GM10266 (cell line): ENCODE measurements around the gene MFAP2.

ENCODE experiments used
- DNase-seq: peaks from one replicate; pipeline ENCODE4 v3.0.0; 2012; ENCODE audit errors: extremely low spot score
- TF ChIP-seq, protein P1 (sequence below): IDR thresholded peaks from 2 replicates; pipeline ENCODE4 v1.5.1; 2012; ENCODE audit warnings: mild to moderate bottlenecking, low read depth; ENCODE audit not compliant: control insufficient read depth, insufficient read depth; ENCODE audit errors: missing control alignments

The MFAP2 gene

DNA sequence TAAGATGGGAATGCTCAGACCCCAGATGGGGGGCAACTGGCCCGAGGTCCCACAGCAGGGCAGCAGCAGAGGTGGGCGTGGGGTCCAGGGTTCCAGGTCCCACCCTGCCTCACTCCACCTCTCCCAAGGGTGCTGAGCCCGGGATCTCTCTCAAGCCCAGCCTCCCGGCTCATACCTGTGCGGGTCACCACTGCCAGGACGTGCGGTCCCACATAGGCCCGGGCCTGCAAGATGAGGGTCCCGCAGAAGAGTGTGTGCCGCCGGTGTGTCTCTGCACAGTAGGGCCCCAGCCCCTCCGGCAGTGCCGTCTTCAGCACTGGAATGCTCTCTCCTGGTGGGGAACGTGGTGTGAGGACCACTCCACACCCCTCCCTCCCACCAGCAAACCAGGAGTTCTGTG, 16.4 kb upstream of the MFAP2 start:
- TF ChIP-seq, protein P1, sequence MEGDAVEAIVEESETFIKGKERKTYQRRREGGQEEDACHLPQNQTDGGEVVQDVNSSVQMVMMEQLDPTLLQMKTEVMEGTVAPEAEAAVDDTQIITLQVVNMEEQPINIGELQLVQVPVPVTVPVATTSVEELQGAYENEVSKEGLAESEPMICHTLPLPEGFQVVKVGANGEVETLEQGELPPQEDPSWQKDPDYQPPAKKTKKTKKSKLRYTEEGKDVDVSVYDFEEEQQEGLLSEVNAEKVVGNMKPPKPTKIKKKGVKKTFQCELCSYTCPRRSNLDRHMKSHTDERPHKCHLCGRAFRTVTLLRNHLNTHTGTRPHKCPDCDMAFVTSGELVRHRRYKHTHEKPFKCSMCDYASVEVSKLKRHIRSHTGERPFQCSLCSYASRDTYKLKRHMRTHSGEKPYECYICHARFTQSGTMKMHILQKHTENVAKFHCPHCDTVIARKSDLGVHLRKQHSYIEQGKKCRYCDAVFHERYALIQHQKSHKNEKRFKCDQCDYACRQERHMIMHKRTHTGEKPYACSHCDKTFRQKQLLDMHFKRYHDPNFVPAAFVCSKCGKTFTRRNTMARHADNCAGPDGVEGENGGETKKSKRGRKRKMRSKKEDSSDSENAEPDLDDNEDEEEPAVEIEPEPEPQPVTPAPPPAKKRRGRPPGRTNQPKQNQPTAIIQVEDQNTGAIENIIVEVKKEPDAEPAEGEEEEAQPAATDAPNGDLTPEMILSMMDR = no peak
- DNase-seq = no peak

DNA sequence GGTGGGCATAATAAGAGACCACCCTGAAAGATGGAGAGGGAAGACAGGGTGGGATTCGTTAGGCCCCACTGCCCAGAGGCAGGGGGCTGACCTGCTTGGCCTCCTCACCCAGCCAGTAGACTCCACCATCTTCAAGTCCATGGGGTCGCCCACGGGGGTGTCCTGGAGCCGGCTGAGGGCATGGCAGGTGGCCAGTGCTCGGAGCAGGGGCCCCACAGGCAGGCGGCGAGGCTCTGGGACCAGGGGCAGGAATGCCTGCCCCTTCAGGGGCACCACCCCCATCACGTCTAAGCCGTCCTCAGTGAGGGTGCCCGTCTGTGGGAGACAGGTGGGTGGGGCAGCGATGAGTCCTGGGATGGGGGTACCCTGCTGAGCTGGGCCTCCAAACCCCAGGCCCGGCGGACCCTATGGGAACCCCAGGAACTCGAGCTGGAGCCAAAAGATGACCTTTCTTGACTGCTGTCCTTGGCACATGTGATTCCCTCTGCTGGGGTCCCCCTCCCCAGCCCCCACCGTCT, 13.2 kb upstream of the MFAP2 start:
- DNase-seq = no peak
- TF ChIP-seq, protein P1 = no peak

DNA sequence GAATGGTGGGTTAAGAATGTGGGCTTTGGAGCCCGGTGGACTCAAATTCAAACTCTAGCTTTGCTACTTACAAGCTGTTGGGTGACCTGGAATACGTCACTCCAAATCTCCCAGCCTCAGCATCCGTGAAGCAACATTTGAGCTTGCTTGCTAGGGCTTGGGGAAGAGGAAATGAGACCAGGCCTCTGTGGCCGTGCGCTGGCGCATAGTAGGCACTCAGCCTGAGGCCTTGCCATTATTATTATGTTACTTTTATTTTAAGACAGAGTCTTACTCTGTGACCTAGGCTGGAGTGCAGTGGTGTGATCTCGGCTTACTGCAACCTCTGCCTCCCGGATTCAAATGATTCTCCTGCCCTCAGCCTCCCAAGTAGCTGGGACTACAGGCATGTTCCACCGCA, 12.3 kb upstream of the MFAP2 start:
- no peak for DNase-seq
- TF ChIP-seq, protein P1 = no peak

DNA sequence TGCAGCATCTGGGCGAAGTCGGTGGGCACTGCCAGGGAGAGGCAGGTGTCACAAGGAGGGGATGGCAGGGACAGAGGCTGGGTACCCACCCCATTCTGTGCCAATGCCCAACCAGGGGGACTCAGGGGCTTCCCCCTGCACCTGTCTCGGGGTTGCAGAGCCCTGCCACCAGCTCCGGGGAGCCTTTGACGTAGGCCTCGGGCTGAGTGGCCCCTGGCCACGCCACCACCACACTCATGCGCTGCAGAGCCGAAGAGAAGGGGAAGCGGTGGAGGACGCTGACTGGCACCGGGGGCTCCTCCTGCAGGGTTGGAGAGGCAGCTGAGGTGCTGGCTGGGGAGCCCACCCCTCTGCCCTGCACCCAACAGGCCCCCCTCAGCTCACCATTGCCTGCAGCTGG, 11.7 kb upstream of the MFAP2 start:
- DNase-seq = no peak
- TF ChIP-seq, protein P1 = no peak

DNA sequence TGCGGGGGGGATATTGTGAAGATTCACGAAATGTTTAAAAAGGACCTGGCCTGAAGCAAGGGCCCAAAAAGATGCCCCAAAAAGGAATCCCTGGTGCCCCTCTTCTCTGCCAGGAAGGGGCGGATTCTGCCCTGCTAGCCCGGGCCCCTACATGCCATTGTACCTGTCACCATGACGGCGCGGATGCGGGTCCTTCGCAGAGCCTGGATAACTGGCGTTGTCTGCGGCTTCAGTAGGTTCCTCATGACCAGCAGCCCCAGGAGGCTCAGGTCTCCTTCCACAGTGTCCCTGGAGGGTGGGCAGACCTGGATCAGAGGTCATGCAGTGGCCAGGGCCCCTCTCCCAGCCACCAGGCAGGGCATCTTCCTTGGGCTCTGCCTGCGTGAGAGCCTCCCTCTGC, 11.2 kb upstream of the MFAP2 start:
- TF ChIP-seq, protein P1 = no peak
- no peak for DNase-seq

DNA sequence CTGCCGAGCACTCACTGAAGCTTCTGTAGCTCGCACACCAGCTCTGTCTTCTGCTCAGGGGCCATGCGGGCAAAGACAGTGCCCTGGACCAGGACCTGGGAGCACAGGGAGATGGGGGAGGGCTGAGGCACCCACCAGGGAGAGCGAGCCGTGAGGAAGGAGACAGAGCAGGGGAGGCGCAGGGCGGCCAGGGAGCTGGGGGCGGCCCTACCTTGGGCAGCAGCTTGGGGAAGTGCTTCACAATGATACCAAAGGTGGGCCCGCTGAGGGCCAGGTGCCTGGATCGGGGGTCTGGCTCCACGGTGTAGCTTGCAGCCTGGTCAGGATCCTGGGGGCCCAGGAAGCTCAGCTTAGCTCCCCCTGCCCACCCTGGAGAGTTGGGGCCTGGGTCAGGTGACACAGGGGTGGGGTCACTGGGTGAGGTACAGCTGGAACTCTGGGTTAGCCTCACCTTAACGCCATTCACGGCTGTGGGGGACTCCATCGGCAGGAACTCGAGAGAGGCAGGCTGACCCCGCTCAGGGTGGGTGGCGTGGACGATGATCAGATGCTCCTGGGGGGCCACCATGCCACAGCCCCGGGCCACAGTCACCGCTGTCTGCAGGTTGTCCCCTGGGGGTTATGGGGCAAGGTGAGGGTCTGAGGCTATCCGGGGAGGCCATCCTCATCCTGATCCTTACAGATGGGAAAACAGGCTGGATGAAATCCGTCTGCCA, 9.4 kb upstream of the MFAP2 start:
- TF ChIP-seq, protein P1 = no peak
- no peak for DNase-seq

DNA sequence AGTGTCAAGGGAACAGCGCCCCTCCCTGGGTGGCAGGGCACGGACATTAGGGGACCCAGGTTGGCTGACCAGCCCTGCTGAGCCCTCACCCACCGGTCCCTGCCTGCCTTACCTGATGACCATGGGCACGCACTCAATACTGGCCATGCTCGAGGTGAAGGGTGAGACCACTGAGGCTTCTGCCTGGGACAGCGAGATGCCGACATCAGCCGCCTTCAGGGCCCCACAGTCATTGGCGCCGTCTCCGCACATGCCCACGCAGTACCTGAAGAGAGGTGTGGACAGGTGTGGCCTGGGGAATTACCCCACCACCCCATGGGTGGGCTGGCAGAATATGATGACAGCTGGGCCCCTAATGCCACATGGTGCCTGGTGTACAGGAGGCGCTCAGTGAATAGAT, 7.8 kb upstream of the MFAP2 start:
- no peak for DNase-seq
- TF ChIP-seq, protein P1 = no peak
